ENCODE measurements around the gene PCSK7.

Gene PCSK7

DNA sequence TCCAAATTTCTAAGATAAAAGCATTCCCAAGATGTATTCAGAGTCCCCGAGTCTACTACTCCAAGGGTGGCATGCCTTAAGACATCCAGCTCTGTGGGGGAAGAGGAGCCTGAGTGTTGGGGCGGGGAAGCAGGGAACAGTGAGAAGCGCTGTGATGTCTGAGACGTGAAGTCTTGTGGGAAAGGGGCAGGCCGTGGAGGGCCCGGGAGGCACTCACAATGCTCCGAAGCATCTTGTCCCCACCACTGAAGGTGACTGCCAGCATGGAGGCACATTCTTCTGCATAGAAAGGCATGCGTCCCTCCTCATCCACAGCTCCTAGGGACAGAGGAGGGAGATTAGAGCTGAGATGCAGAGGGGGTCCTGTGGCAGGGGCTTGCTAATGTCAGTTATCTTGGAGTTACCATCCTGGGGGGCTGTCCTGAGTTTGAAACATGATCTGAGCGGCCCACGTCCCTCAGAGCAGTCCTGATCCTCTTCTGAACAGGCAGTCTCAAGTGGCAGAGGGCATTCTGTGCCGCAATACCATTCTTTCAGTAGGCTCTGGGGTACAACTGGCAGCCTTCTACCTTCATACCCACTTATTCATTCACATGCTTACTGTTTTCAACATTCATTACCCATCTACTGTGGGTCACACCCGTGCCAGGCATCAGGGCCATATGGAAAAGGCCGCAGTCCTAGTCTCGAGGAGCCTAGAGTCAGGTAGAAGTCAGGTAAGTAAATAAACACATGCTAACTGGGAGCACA lies 8.7 kb downstream of the PCSK7 start:
- ATAC-seq = no peak
- TF ChIP-seq BACH2 (CRISPR knock-in tag; IDR thresholded peaks at IDR 0.05; ENCODE audit: borderline replicate concordance) (no peak), ZFP30 (CRISPR knock-in tag; IDR thresholded peaks at IDR 0.05) (no peak), CREB5 (CRISPR knock-in tag; IDR thresholded peaks at IDR 0.05; ENCODE audit: low read depth) (no peak), ZNF8 (CRISPR knock-in tag; IDR thresholded peaks at IDR 0.05) (no peak), POU6F1 (CRISPR knock-in tag; IDR thresholded peaks at IDR 0.05; ENCODE audit: borderline replicate concordance, low read depth) (no peak), TCF4 (CRISPR knock-in tag; IDR thresholded peaks at IDR 0.05; ENCODE audit: borderline replicate concordance) (no peak), ZNF565 (CRISPR knock-in tag; conservative IDR thresholded peaks at IDR 0.05; ENCODE audit: low read depth) (no peak), OSR1 (CRISPR knock-in tag; IDR thresholded peaks at IDR 0.05) (no peak), PPARA (CRISPR knock-in tag; IDR thresholded peaks at IDR 0.05; ENCODE audit: borderline replicate concordance) (no peak), ISL1 (CRISPR knock-in tag; IDR thresholded peaks at IDR 0.05) (no peak), PATZ1 (CRISPR knock-in tag; IDR thresholded peaks at IDR 0.05; ENCODE audit: borderline replicate concordance) (no peak), ESRRG (CRISPR knock-in tag; IDR thresholded peaks at IDR 0.05) (no peak), ZNF70 (CRISPR knock-in tag; IDR thresholded peaks at IDR 0.05) (no peak), ZFP3 (CRISPR knock-in tag; IDR thresholded peaks at IDR 0.05) (no peak), ARNTL (CRISPR knock-in tag; IDR thresholded peaks at IDR 0.05; ENCODE audit: borderline replicate concordance, low read depth) (no peak), GLIS3 (CRISPR knock-in tag; IDR thresholded peaks at IDR 0.05) (no peak), ZC3H10 (CRISPR knock-in tag; IDR thresholded peaks at IDR 0.05) (no peak), SNAI2 (CRISPR knock-in tag; IDR thresholded peaks at IDR 0.05) (no peak)
- TF ChIP-seq, protein P1, sequence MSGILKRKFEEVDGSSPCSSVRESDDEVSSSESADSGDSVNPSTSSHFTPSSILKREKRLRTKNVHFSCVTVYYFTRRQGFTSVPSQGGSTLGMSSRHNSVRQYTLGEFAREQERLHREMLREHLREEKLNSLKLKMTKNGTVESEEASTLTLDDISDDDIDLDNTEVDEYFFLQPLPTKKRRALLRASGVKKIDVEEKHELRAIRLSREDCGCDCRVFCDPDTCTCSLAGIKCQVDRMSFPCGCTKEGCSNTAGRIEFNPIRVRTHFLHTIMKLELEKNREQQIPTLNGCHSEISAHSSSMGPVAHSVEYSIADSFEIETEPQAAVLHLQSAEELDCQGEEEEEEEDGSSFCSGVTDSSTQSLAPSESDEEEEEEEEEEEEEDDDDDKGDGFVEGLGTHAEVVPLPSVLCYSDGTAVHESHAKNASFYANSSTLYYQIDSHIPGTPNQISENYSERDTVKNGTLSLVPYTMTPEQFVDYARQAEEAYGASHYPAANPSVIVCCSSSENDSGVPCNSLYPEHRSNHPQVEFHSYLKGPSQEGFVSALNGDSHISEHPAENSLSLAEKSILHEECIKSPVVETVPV (CRISPR knock-in tag; IDR thresholded peaks at IDR 0.05) = no peak
- TF ChIP-seq, protein P2, sequence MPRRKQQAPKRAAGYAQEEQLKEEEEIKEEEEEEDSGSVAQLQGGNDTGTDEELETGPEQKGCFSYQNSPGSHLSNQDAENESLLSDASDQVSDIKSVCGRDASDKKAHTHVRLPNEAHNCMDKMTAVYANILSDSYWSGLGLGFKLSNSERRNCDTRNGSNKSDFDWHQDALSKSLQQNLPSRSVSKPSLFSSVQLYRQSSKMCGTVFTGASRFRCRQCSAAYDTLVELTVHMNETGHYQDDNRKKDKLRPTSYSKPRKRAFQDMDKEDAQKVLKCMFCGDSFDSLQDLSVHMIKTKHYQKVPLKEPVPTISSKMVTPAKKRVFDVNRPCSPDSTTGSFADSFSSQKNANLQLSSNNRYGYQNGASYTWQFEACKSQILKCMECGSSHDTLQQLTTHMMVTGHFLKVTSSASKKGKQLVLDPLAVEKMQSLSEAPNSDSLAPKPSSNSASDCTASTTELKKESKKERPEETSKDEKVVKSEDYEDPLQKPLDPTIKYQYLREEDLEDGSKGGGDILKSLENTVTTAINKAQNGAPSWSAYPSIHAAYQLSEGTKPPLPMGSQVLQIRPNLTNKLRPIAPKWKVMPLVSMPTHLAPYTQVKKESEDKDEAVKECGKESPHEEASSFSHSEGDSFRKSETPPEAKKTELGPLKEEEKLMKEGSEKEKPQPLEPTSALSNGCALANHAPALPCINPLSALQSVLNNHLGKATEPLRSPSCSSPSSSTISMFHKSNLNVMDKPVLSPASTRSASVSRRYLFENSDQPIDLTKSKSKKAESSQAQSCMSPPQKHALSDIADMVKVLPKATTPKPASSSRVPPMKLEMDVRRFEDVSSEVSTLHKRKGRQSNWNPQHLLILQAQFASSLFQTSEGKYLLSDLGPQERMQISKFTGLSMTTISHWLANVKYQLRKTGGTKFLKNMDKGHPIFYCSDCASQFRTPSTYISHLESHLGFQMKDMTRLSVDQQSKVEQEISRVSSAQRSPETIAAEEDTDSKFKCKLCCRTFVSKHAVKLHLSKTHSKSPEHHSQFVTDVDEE (CRISPR knock-in tag; IDR thresholded peaks at IDR 0.05) = no peak

- ATAC-seq = peak; percentile 84
- TF ChIP-seq POU6F1 (CRISPR knock-in tag; IDR thresholded peaks at IDR 0.05; ENCODE audit: borderline replicate concordance, low read depth) (no peak), PATZ1 (CRISPR knock-in tag; IDR thresholded peaks at IDR 0.05; ENCODE audit: borderline replicate concordance) (no peak), ZNF70 (CRISPR knock-in tag; IDR thresholded peaks at IDR 0.05) (no peak)
- TF ChIP-seq, protein P1 (CRISPR knock-in tag; IDR thresholded peaks at IDR 0.05) = no peak
Measured at GRCh38 chr11:117221775-117222517, 9.9 kb downstream of the PCSK7 start.

All from SK-N-SH treated with all-trans-retinoic acid at 6 μM for 48 hours (cell line).